Measurements from ENCODE around the gene NDUFA12. TPM values are rescaled to one million over a fixed set of nuclear protein-coding genes. Genes with fewer than 3 reads are reported as not detected.
A peak's percentile ranks its signal among the peaks of the same experiment; 100 is the strongest.
"Not testable (repeated sequence)": the region's sequence is repeated elsewhere in the genome, so short reads cannot be mapped to it uniquely, and the experiment has no call there.

NDUFA12 gene
- polyA plus RNA-seq, 1 experiment: 52.7 TPM

- Histone ChIP-seq H3K27me3 (ENCODE audit: control insufficient read depth, insufficient read depth, low read length) (no peaks in the 10 kb centered on the region), H3K4me3 (ENCODE audit: low read depth, low read length) (no peak overlapping the region), H3K36me3 (ENCODE audit: control insufficient read depth, insufficient read depth, low read length) (peaks cover 2% of the 10 kb centered on the region; the same call in 1 of the 2 replicates)
- CTCF ChIA-PET: interaction anchor here (1.3 to 1.4 kb wide), 2 partner anchors 9 to 12 kb away, joined by 3 read pairs; partner anchors contain the start of gene NDUFA12
- peak; percentile 7; the same call in 1 of the 2 replicates for TF ChIP-seq CTCF (IDR thresholded peaks at IDR 0.05; ENCODE audit: insufficient read depth, low read depth, low read length)
- POLR2A ChIA-PET: no interaction called here
- DNase-seq (ENCODE audit: low read depth): peak; percentile 23
Observed at GRCh38 chr12:94994312-94994711, 9.2 kb downstream of the NDUFA12 start.

- DNase-seq (ENCODE audit: low read depth); POLR2A ChIA-PET; H3K4me3 ChIP-seq (ENCODE audit: low read depth, low read length); H3K27me3 ChIP-seq (ENCODE audit: control insufficient read depth, insufficient read depth, low read length); H3K36me3 ChIP-seq (ENCODE audit: control insufficient read depth, insufficient read depth, low read length): not testable (repeated sequence)
- CTCF ChIA-PET: interaction anchor here (1.3 to 1.4 kb wide), 2 partner anchors 10 to 12 kb away, joined by 3 read pairs; partner anchors contain the start of gene NDUFA12
Observed at GRCh38 chr12:94993855-94994254, 9.6 kb downstream of the NDUFA12 start.

- CTCF ChIA-PET: interaction anchor here (0.7 kb wide), 1 partner anchor 13 kb away, joined by 3 read pairs; the partner anchor contains the start of gene NDUFA12
- no peak for TF ChIP-seq CTCF (IDR thresholded peaks at IDR 0.05; ENCODE audit: insufficient read depth, low read depth, low read length)
Observed at GRCh38 chr12:94990222-94990621, 13.3 kb downstream of the NDUFA12 start.

GRCh38 chr12:94988471-94988870 lies 15.0 kb downstream of the NDUFA12 start:
- no peak for TF ChIP-seq CTCF (IDR thresholded peaks at IDR 0.05; ENCODE audit: insufficient read depth, low read depth, low read length)

More at GRCh38 chr12:94990222-94990621, 13.3 kb downstream of the NDUFA12 start:
- Histone ChIP-seq H3K36me3 (ENCODE audit: control insufficient read depth, insufficient read depth, low read length) (peaks cover 2% of the 10 kb centered on the region; the same call in 1 of the 2 replicates), H3K4me3 (ENCODE audit: low read depth, low read length) (no peak overlapping the region), H3K27me3 (ENCODE audit: control insufficient read depth, insufficient read depth, low read length) (no peaks in the 10 kb centered on the region)
- POLR2A ChIA-PET: no interaction called here
- DNase-seq (ENCODE audit: low read depth): no peak

GRCh38 chr12:94987801-94988200 lies 15.7 kb downstream of the NDUFA12 start:
- Histone ChIP-seq H3K4me3 (ENCODE audit: low read depth, low read length) (no peak overlapping the region), H3K27me3 (ENCODE audit: control insufficient read depth, insufficient read depth, low read length) (no peaks in the 10 kb centered on the region), H3K36me3 (ENCODE audit: control insufficient read depth, insufficient read depth, low read length) (peaks cover 2% of the 10 kb centered on the region; the same call in 1 of the 2 replicates)
- ChIA-PET POLR2A (no interaction called here), CTCF (no interaction called here)
- no peak for DNase-seq (ENCODE audit: low read depth)
- no peak for TF ChIP-seq CTCF (IDR thresholded peaks at IDR 0.05; ENCODE audit: insufficient read depth, low read depth, low read length)

More at GRCh38 chr12:94988471-94988870, 15.0 kb downstream of the NDUFA12 start:
- Histone ChIP-seq H3K4me3 (ENCODE audit: low read depth, low read length) (no peak overlapping the region), H3K27me3 (ENCODE audit: control insufficient read depth, insufficient read depth, low read length) (no peaks in the 10 kb centered on the region), H3K36me3 (ENCODE audit: control insufficient read depth, insufficient read depth, low read length) (peaks cover 2% of the 10 kb centered on the region; the same call in 1 of the 2 replicates)
- no peak for DNase-seq (ENCODE audit: low read depth)
- ChIA-PET CTCF (interaction anchor here (1.0 kb wide), 1 partner anchor 11 kb away, joined by 3 read pairs; no protein-coding TSS in a partner anchor), POLR2A (no interaction called here)
